NCI-H2196 (cell line): ENCODE results near the gene STARD9.
A peak's percentile ranks its signal among the peaks of the same experiment; 100 is the strongest.

ENCODE experiments used
- DNase-seq: peaks from one replicate; lab custom pipeline; 2025; ENCODE audit not compliant: unreplicated experiment; lab: John Stamatoyannopoulos, UW

The STARD9 gene

GRCh38 chr15:42693496-42693895 is 118.1 kb downstream of the STARD9 start:
- no peak for DNase-seq

- no peak for DNase-seq
These were observed 118.5 kb downstream of the STARD9 start for GRCh38 chr15:42693942-42694341.

GRCh38 chr15:42694398-42694797 is 119.0 kb downstream of the STARD9 start:
- DNase-seq = no peak

- no peak for DNase-seq
These were observed 120.2 kb downstream of the STARD9 start for GRCh38 chr15:42695527-42696071.

- no peak for DNase-seq
These were observed 121.2 kb downstream of the STARD9 start for GRCh38 chr15:42696626-42697025.

GRCh38 chr15:42704492-42704926 is 129.1 kb downstream of the STARD9 start:
- peak; percentile 23 for DNase-seq

- no peak for DNase-seq
These were observed 129.9 kb downstream of the STARD9 start for GRCh38 chr15:42705336-42705735.

GRCh38 chr15:42707068-42707467 is 131.7 kb downstream of the STARD9 start:
- DNase-seq = peak; percentile 36

- DNase-seq = no peak
These were observed 132.6 kb downstream of the STARD9 start for GRCh38 chr15:42707873-42708544.

GRCh38 chr15:42710662-42711061 is 135.3 kb downstream of the STARD9 start:
- DNase-seq = no peak

GRCh38 chr15:42711746-42712145 is 136.3 kb downstream of the STARD9 start:
- no peak for DNase-seq

- no peak for DNase-seq
These were observed 137.2 kb downstream of the STARD9 start for GRCh38 chr15:42712584-42712983.

- DNase-seq = no peak
These were observed 140.7 kb downstream of the STARD9 start for GRCh38 chr15:42716125-42716524.

GRCh38 chr15:42716626-42717025 is 141.2 kb downstream of the STARD9 start:
- no peak for DNase-seq

- DNase-seq = no peak
These were observed 143.6 kb downstream of the STARD9 start for GRCh38 chr15:42719043-42719442.

GRCh38 chr15:42720071-42720470 is 144.7 kb downstream of the STARD9 start:
- no peak for DNase-seq

GRCh38 chr15:42721016-42721415 is 145.6 kb downstream of the STARD9 start:
- DNase-seq = no peak

GRCh38 chr15:42721916-42722315 is 146.5 kb downstream of the STARD9 start:
- DNase-seq = no peak

GRCh38 chr15:42723068-42723467 is 147.7 kb downstream of the STARD9 start:
- no peak for DNase-seq

GRCh38 chr15:42724276-42724675 is 148.9 kb downstream of the STARD9 start:
- no peak for DNase-seq

GRCh38 chr15:42725331-42725903 is 150.0 kb downstream of the STARD9 start:
- no peak for DNase-seq

- no peak for DNase-seq
These were observed 150.7 kb downstream of the STARD9 start for GRCh38 chr15:42726114-42726513.
